SK-N-SH (cell line): Measurements from ENCODE around the gene RABAC1. TPM values are rescaled to one million over a fixed set of nuclear protein-coding genes. Genes with fewer than 3 reads are reported as not detected.

Source experiments
- CTCF ChIA-PET: fragments of 300-600, 350-600 bp; formaldehyde crosslinking; extraction: SDS; loops from one replicate; lab custom pipeline; 2021; lab: Yijun Ruan, JAX
- POLR2A ChIA-PET: fragments of 350-600 bp; sonication (Branson Sonifier 250); formaldehyde crosslinking; extraction: SDS; loops from one replicate; lab custom pipeline; 2020; ENCODE audit warnings: antibody characterized with exemption, inconsistent platforms; lab: Yijun Ruan, JAX
- DNase-seq: peaks from one replicate; pipeline ENCODE4 v3.0.0; 2012
- H2AFZ ChIP-seq: fragments of 200-600 bp; sonication (generic); 2 replicates; pipeline ENCODE4 v1.8.1; 2016; ENCODE audit warnings: antibody characterized with exemption, mild to moderate bottlenecking, low read depth
- H3F3A ChIP-seq: fragments of 200-600 bp; sonication (generic); replicated peaks from 2 replicates; pipeline ENCODE3; 2016; ENCODE audit warnings: antibody characterized with exemption, mild to moderate bottlenecking; ENCODE audit not compliant: insufficient read depth
- H3K27ac ChIP-seq, 2 experiments: fragments of 200-500 bp in 1 of 2; fragments of 200-600 bp in 1 of 2; sonication (Bioruptor generic) in 1 of 2; sonication (generic), shearing (Covaris generic) in 1 of 2; 2 replicates each; pipeline versions ENCODE4 v1.5.1 to v1.6.1; 2014 to 2016; ENCODE audit warnings: low read depth in 2 of 2, inconsistent platforms in 1 of 2, low read length in 1 of 2, mild to moderate bottlenecking in 1 of 2, mixed read lengths in 1 of 2
- H3K27me3 ChIP-seq: fragments of 200-600 bp; sonication (generic), shearing (Covaris generic); 2 replicates; pipeline ENCODE4 v1.6.1; 2016; ENCODE audit warnings: mixed run types; ENCODE audit not compliant: insufficient read depth
- H3K36me3 ChIP-seq, 2 experiments: fragments of 200-500 bp in 1 of 2; fragments of 200-600 bp in 1 of 2; sonication (Bioruptor generic) in 1 of 2; sonication (generic) in 1 of 2; replicated peaks in 1 of 2; 2 replicates each; pipeline versions ENCODE3 to v1.5.1; 2014 to 2016; ENCODE audit warnings: low read length in 1 of 2, mild to moderate bottlenecking in 1 of 2; ENCODE audit not compliant: insufficient read depth in 2 of 2, control insufficient read depth in 1 of 2
- H3K4me1 ChIP-seq, 2 experiments: fragments of 200-500 bp in 1 of 2; fragments of 200-600 bp in 1 of 2; sonication (Bioruptor generic) in 1 of 2; sonication (generic), shearing (Covaris generic) in 1 of 2; 2 replicates each; pipeline versions ENCODE4 v1.5.1 to v1.6.1; 2014 to 2016; ENCODE audit warnings: low read depth in 1 of 2, low read length in 1 of 2, mixed run types in 1 of 2; ENCODE audit not compliant: insufficient read depth in 2 of 2, control insufficient read depth in 1 of 2
- H3K4me2 ChIP-seq: fragments of 200-600 bp; sonication (generic), shearing (Covaris generic); 2 replicates; pipeline ENCODE4 v1.6.1; 2017; ENCODE audit warnings: mixed run types
- H3K4me3 ChIP-seq, 2 experiments: fragments of 200-500 bp in 1 of 2; fragments of 200-600 bp in 1 of 2; sonication (Bioruptor generic) in 1 of 2; sonication (generic), shearing (Covaris generic) in 1 of 2; 2 replicates each; pipeline versions ENCODE4 v1.5.1 to v1.8.1; 2014 to 2016; ENCODE audit warnings: low read depth in 2 of 2, inconsistent platforms in 1 of 2, low read length in 1 of 2, mild to moderate bottlenecking in 1 of 2, mixed read lengths in 1 of 2, moderate library complexity in 1 of 2
- H3K79me2 ChIP-seq: fragments of 200-600 bp; sonication (generic); 2 replicates; pipeline ENCODE4 v1.8.1; 2017; ENCODE audit warnings: mild to moderate bottlenecking; ENCODE audit not compliant: insufficient read depth
- H3K9ac ChIP-seq: fragments of 200-600 bp; sonication (generic); 2 replicates; pipeline ENCODE4 v1.6.1; 2017; ENCODE audit warnings: mixed run types
- H3K9me2 ChIP-seq: fragments of 200-600 bp; sonication (generic); 2 replicates; pipeline ENCODE4 v1.6.1; 2017; ENCODE audit warnings: mixed run types
- H3K9me3 ChIP-seq: fragments of 200-600 bp; sonication (generic); 2 replicates; pipeline ENCODE4 v1.6.1; 2017; ENCODE audit warnings: mixed run types, mild to moderate bottlenecking, moderate library complexity
- H4K20me1 ChIP-seq: fragments of 200-600 bp; sonication (generic); 2 replicates; pipeline ENCODE4 v1.6.1; 2017; ENCODE audit warnings: mild to moderate bottlenecking, mixed run types; ENCODE audit not compliant: insufficient read depth
- CHD2 ChIP-seq: fragments of 150-350 bp; IDR thresholded peaks from 2 replicates; pipeline ENCODE4 v1.6.1; 2018; ENCODE audit warnings: low read length; ENCODE audit not compliant: partially characterized antibody
- ELF1 ChIP-seq: IDR thresholded peaks from 2 replicates; pipeline ENCODE4 v1.4.0; 2012
- FOSL2 ChIP-seq: IDR thresholded peaks from 2 replicates; pipeline ENCODE4 v1.4.0; 2012; ENCODE audit warnings: low read depth, mild to moderate bottlenecking, moderate library complexity, borderline replicate concordance
- GATA2 ChIP-seq: sonication (generic); formaldehyde crosslinking; IDR thresholded peaks from 2 replicates; pipeline ENCODE4 v1.5.0; 2020; ENCODE audit warnings: mild to moderate bottlenecking, missing genetic modification reagents
- JUND ChIP-seq: IDR thresholded peaks from 2 replicates; pipeline ENCODE4 v1.4.0; 2012
- MEF2A ChIP-seq: IDR thresholded peaks from 2 replicates; pipeline ENCODE4 v1.4.0; 2012; ENCODE audit warnings: low read depth, borderline replicate concordance
- NRF1 ChIP-seq: IDR thresholded peaks from 2 replicates; pipeline ENCODE4 v1.6.1; 2012; ENCODE audit warnings: low read depth, mild to moderate bottlenecking, low read length
- RXRA ChIP-seq: IDR thresholded peaks from 2 replicates; pipeline ENCODE4 v1.4.0; 2012; ENCODE audit warnings: low read depth, mild to moderate bottlenecking, borderline replicate concordance
- SIN3A ChIP-seq: IDR thresholded peaks from 2 replicates; pipeline ENCODE4 v1.6.1; 2012; ENCODE audit warnings: low read depth, mild to moderate bottlenecking, low read length, moderate library complexity, borderline replicate concordance
- WGBS: methylation state at CpG from one replicate; pipeline ENCODE4 v1.1.6; 2017; ENCODE audit warnings: low lambda C conversion rate; 5-methylcytosine and 5-hydroxymethylcytosine counted together
- polyA plus RNA-seq, 3 experiments: library from polyadenylated mRNA; depleted of rRNA; stranded (reverse); fragments of >200 nt; gene quantifications; 2 replicates each; pipeline ENCODE4 v1.2.3, GENCODE V29; 2012
- TF ChIP-seq, protein P1 (sequence below): IDR thresholded peaks from 2 replicates; pipeline ENCODE4 v1.4.0; 2012; ENCODE audit warnings: low read depth, borderline replicate concordance
- TF ChIP-seq, protein P2 (sequence below): fragments of 150-350 bp; IDR thresholded peaks from 2 replicates; pipeline ENCODE4 v1.6.1; 2017; ENCODE audit warnings: antibody characterized with exemption, low read length, low read depth, borderline replicate concordance
- TF ChIP-seq, protein P3 (sequence below): IDR thresholded peaks from 2 replicates; pipeline ENCODE4 v1.4.0; 2012; ENCODE audit warnings: low read depth, borderline replicate concordance
- TF ChIP-seq, protein P4 (sequence below): fragments of 200-600 bp; sonication (generic); IDR thresholded peaks from 2 replicates; pipeline ENCODE4 v1.6.1; 2017; ENCODE audit warnings: antibody characterized with exemption, mild to moderate bottlenecking, moderate library complexity
- TF ChIP-seq, protein P5 (sequence below): IDR thresholded peaks from 2 replicates; pipeline ENCODE4; 2012
- TF ChIP-seq, protein P6 (sequence below): IDR thresholded peaks from 2 replicates; pipeline ENCODE4 v1.4.0; 2012; ENCODE audit warnings: low read depth

Gene RABAC1
- polyA plus RNA-seq, 1 of the 3 experiments (the other 2 are of a cell fraction): 287 TPM

DNA sequence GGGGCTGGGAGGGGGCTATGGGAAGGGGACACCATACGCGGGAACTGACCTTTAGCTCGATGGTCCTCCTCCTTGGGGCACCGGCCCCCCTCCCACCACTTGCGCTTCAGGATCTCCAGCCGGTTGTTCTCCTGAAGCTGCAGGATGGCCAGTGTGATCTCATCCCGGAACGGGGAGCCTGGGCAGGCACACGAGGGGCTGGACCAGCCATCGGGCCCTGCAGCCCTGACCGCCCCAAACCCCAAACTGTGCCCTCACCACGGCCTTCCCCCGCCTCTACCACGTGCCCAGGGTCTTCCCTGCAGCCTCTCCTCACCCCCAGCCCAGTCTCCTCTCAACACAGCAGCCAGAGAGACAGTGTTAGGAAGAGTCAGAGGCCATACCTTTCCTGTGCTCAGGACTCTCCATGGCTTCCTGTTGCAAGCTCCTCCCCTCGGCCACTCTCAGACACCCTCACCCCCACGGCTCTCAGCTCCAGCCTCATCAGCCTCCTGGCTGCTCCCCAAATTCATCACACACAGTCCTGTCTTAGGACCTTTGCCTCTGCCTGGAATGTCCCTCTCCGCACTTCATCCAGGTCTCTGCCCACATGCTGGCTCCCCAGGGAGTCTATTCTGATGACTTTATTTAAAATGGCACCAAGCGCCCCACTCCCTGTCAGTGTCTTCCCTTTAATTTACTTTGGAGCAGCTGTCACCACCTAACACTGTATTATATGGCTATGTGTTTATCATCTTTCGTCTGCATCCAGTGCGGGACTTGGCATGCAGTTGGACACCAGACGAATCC is 44.6 kb upstream of the RABAC1 start:
- TF ChIP-seq, protein P1, sequence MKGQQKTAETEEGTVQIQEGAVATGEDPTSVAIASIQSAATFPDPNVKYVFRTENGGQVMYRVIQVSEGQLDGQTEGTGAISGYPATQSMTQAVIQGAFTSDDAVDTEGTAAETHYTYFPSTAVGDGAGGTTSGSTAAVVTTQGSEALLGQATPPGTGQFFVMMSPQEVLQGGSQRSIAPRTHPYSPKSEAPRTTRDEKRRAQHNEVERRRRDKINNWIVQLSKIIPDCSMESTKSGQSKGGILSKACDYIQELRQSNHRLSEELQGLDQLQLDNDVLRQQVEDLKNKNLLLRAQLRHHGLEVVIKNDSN: no peak
- TF ChIP-seq, protein P2, sequence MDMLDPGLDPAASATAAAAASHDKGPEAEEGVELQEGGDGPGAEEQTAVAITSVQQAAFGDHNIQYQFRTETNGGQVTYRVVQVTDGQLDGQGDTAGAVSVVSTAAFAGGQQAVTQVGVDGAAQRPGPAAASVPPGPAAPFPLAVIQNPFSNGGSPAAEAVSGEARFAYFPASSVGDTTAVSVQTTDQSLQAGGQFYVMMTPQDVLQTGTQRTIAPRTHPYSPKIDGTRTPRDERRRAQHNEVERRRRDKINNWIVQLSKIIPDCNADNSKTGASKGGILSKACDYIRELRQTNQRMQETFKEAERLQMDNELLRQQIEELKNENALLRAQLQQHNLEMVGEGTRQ: no peak
- TF ChIP-seq, protein P3, sequence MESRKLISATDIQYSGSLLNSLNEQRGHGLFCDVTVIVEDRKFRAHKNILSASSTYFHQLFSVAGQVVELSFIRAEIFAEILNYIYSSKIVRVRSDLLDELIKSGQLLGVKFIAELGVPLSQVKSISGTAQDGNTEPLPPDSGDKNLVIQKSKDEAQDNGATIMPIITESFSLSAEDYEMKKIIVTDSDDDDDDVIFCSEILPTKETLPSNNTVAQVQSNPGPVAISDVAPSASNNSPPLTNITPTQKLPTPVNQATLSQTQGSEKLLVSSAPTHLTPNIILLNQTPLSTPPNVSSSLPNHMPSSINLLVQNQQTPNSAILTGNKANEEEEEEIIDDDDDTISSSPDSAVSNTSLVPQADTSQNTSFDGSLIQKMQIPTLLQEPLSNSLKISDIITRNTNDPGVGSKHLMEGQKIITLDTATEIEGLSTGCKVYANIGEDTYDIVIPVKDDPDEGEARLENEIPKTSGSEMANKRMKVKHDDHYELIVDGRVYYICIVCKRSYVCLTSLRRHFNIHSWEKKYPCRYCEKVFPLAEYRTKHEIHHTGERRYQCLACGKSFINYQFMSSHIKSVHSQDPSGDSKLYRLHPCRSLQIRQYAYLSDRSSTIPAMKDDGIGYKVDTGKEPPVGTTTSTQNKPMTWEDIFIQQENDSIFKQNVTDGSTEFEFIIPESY: no peak
- TF ChIP-seq, protein P4, sequence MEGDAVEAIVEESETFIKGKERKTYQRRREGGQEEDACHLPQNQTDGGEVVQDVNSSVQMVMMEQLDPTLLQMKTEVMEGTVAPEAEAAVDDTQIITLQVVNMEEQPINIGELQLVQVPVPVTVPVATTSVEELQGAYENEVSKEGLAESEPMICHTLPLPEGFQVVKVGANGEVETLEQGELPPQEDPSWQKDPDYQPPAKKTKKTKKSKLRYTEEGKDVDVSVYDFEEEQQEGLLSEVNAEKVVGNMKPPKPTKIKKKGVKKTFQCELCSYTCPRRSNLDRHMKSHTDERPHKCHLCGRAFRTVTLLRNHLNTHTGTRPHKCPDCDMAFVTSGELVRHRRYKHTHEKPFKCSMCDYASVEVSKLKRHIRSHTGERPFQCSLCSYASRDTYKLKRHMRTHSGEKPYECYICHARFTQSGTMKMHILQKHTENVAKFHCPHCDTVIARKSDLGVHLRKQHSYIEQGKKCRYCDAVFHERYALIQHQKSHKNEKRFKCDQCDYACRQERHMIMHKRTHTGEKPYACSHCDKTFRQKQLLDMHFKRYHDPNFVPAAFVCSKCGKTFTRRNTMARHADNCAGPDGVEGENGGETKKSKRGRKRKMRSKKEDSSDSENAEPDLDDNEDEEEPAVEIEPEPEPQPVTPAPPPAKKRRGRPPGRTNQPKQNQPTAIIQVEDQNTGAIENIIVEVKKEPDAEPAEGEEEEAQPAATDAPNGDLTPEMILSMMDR: no peak
- no peak for TF ChIP-seq SIN3A
- no peak overlapping the region for H3K9ac ChIP-seq
- H3K9me2 ChIP-seq: no peaks in the 10 kb centered on the region
- no peak overlapping the region for H3K4me3 ChIP-seq
- CTCF ChIA-PET: interaction anchor here (1.1 kb wide), 1 partner anchor 31 kb away, joined by 4 read pairs; no protein-coding TSS in a partner anchor
- H3K4me1 ChIP-seq: peaks cover 0 to 11% of the 10 kb centered on the region in 2 experiments; a peak in 1 of 4 replicates
- H3K4me2 ChIP-seq: no peak overlapping the region
- H3K36me3 ChIP-seq: no peaks in the 10 kb centered on the region
- H3K27ac ChIP-seq: no peak overlapping the region
- H4K20me1 ChIP-seq: no peaks in the 10 kb centered on the region
- WGBS: 60% methylated on average over 16 of the region's 21 CpGs
- no peaks in the 10 kb centered on the region for H3K79me2 ChIP-seq
- no peaks in the 10 kb centered on the region for H3F3A ChIP-seq
- peak; percentile 14 for DNase-seq
- POLR2A ChIA-PET: no interaction called here
- peaks cover 31% of the 10 kb centered on the region for H3K27me3 ChIP-seq
- no peak overlapping the region for H2AFZ ChIP-seq
- no peaks in the 10 kb centered on the region for H3K9me3 ChIP-seq

DNA sequence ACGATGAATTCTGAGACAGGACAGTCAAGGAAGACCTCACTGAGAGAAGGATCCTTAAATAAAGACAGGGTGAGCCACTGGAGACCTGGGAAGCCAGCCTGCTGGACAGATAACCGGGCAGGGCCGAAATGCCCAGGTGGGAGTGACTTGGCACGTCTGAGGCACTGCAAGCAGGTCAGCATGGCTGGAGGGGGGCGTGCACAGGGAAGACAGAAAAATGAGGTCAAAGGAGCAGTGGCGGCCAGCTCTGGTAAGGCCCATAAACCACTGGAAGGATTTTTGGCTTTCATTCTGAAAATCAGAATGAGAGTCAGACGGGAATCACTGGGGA is 40.7 kb upstream of the RABAC1 start:
- Histone ChIP-seq H4K20me1 (no peaks in the 10 kb centered on the region), H3K9me3 (no peaks in the 10 kb centered on the region), H3K79me2 (no peaks in the 10 kb centered on the region), H3K27ac (no peak overlapping the region), H3K27me3 (peaks cover 53% of the 10 kb centered on the region), H3K4me2 (no peak overlapping the region), H3K9me2 (no peaks in the 10 kb centered on the region), H3K4me3 (no peak overlapping the region), H3K9ac (no peak overlapping the region), H2AFZ (no peak overlapping the region), H3F3A (no peaks in the 10 kb centered on the region), H3K4me1 (peaks cover 0 to 46% of the 10 kb centered on the region in 2 experiments; a peak in 1 of 4 replicates), H3K36me3 (no peaks in the 10 kb centered on the region)
- WGBS: 72% methylated on average over 7 of the region's 7 CpGs
- TF ChIP-seq, protein P5, sequence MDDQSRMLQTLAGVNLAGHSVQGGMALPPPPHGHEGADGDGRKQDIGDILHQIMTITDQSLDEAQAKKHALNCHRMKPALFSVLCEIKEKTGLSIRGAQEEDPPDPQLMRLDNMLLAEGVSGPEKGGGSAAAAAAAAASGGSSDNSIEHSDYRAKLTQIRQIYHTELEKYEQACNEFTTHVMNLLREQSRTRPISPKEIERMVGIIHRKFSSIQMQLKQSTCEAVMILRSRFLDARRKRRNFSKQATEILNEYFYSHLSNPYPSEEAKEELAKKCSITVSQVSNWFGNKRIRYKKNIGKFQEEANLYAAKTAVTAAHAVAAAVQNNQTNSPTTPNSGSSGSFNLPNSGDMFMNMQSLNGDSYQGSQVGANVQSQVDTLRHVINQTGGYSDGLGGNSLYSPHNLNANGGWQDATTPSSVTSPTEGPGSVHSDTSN: no peak
- TF ChIP-seq CHD2: no peak
- TF ChIP-seq, protein P4: no peak
- no peak for TF ChIP-seq FOSL2
- TF ChIP-seq MEF2A: no peak
- TF ChIP-seq, protein P6, sequence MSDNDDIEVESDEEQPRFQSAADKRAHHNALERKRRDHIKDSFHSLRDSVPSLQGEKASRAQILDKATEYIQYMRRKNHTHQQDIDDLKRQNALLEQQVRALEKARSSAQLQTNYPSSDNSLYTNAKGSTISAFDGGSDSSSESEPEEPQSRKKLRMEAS: no peak
- TF ChIP-seq GATA2 (CRISPR knock-in tag): no peak
- TF ChIP-seq NRF1: no peak
- TF ChIP-seq JUND: no peak
- no peak for TF ChIP-seq RXRA
- TF ChIP-seq ELF1: no peak
- ChIA-PET POLR2A (interaction anchor here (1.2 kb wide), 1 partner anchor 11 kb away, joined by 3 read pairs; no protein-coding TSS in a partner anchor), CTCF (interaction anchor here (0.6 to 4.7 kb wide), 8 partner anchors 10 to 135 kb away, joined by 3 to 39 read pairs (median 6); no protein-coding TSS in a partner anchor)
- DNase-seq: peak; percentile 26
